ENCODE measurements around the gene AMMECR1L. TPM values are rescaled to one million over a fixed set of nuclear protein-coding genes. Genes with fewer than 3 reads are reported as not detected.

Gene AMMECR1L
- polyA plus RNA-seq, 1 donor from 2014 or later: 19.5 TPM

DNA sequence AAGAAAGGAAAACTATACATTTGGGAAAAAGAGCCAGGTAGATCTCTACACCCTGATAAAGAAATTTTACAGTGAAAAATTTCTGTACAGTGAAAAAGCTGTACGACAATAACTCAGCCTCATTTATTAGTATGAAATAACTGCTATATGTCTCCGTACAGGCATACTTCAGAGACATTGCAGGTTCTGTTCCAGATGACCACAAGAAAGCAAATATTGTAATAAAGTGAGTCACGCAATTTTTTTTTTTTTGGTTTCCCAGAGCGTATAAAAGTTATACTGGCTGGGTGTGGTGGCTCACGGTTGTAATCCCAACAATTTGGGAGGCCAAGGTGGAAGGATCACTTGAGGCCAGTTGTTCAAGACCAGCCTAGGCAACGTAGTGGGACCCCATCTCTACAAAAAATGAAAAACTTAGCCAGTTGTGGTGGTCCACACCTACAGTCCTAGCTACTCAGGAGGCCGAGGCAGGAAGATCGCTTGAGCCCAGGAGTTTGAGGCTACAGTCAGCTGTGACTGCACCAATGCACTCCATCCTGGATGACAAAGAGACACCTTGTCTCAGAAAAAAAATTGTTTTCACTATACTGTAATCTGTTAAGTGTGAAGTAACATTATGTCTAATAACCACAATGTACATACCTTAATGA, 28.2 kb upstream of the AMMECR1L start:
- Histone ChIP-seq H3K4me2 (ENCODE audit: low read length) (no peak overlapping the region), H3K9ac (ENCODE audit: low read length) (no peak overlapping the region), H4K20me1 (ENCODE audit: insufficient read depth) (no peaks in the 10 kb centered on the region)

DNA sequence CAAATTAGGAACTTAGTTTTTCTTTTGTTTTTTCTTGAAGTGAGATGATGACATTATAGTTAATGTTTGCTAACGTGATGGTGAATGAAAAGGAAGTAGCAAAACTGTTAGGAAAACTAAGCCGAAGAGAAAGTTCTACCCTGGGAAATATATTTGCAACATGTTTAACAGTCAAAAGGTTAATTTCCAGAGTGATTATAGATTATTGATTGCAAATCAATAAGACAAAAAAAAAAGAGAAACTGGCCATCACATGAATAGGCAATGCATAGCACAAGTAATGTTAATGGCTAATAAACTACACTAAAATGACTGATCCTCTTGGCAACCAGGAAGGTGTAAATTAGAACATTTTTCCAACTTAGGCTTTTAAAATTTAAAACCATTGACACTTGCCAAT, 26.0 kb upstream of the AMMECR1L start:
- H3K9ac ChIP-seq (ENCODE audit: low read length): no peak overlapping the region
- no peak overlapping the region for H3K4me2 ChIP-seq (ENCODE audit: low read length)
- H4K20me1 ChIP-seq (ENCODE audit: insufficient read depth): no peaks in the 10 kb centered on the region
- H3F3A ChIP-seq (ENCODE audit: insufficient read depth, low read length, poor library complexity, severe bottlenecking): no peaks in the 10 kb centered on the region
- H3K79me2 ChIP-seq (replicated peaks; ENCODE audit: insufficient read depth, low read length): no peaks in the 10 kb centered on the region
- H3K27ac ChIP-seq (ENCODE audit: low read length): no peak overlapping the region
- no peaks in the 10 kb centered on the region for H3K9me2 ChIP-seq (ENCODE audit: insufficient read depth, low read length)
- no peak overlapping the region for H2AFZ ChIP-seq (ENCODE audit: low read depth, low read length)
- no peaks in the 10 kb centered on the region for H3K36me3 ChIP-seq (ENCODE audit: insufficient read depth, low read length)
- H3K9me3 ChIP-seq (ENCODE audit: low read length): no peaks in the 10 kb centered on the region
- H3K27me3 ChIP-seq (ENCODE audit: insufficient read depth, low read depth, low read length): no peaks in the 10 kb centered on the region
- no peak overlapping the region for H3K4me3 ChIP-seq (ENCODE audit: low read length)
- TF ChIP-seq POLR2AphosphoS5 (IDR thresholded peaks at IDR 0.05): no peak
- no peak for TF ChIP-seq EZH2 (IDR thresholded peaks at IDR 0.05; ENCODE audit: borderline replicate concordance, insufficient read depth, low read length, poor library complexity, severe bottlenecking)
- TF ChIP-seq, protein P1, sequence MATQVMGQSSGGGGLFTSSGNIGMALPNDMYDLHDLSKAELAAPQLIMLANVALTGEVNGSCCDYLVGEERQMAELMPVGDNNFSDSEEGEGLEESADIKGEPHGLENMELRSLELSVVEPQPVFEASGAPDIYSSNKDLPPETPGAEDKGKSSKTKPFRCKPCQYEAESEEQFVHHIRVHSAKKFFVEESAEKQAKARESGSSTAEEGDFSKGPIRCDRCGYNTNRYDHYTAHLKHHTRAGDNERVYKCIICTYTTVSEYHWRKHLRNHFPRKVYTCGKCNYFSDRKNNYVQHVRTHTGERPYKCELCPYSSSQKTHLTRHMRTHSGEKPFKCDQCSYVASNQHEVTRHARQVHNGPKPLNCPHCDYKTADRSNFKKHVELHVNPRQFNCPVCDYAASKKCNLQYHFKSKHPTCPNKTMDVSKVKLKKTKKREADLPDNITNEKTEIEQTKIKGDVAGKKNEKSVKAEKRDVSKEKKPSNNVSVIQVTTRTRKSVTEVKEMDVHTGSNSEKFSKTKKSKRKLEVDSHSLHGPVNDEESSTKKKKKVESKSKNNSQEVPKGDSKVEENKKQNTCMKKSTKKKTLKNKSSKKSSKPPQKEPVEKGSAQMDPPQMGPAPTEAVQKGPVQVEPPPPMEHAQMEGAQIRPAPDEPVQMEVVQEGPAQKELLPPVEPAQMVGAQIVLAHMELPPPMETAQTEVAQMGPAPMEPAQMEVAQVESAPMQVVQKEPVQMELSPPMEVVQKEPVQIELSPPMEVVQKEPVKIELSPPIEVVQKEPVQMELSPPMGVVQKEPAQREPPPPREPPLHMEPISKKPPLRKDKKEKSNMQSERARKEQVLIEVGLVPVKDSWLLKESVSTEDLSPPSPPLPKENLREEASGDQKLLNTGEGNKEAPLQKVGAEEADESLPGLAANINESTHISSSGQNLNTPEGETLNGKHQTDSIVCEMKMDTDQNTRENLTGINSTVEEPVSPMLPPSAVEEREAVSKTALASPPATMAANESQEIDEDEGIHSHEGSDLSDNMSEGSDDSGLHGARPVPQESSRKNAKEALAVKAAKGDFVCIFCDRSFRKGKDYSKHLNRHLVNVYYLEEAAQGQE (IDR thresholded peaks at IDR 0.05; ENCODE audit: borderline replicate concordance): no peak
- TF ChIP-seq, protein P2, sequence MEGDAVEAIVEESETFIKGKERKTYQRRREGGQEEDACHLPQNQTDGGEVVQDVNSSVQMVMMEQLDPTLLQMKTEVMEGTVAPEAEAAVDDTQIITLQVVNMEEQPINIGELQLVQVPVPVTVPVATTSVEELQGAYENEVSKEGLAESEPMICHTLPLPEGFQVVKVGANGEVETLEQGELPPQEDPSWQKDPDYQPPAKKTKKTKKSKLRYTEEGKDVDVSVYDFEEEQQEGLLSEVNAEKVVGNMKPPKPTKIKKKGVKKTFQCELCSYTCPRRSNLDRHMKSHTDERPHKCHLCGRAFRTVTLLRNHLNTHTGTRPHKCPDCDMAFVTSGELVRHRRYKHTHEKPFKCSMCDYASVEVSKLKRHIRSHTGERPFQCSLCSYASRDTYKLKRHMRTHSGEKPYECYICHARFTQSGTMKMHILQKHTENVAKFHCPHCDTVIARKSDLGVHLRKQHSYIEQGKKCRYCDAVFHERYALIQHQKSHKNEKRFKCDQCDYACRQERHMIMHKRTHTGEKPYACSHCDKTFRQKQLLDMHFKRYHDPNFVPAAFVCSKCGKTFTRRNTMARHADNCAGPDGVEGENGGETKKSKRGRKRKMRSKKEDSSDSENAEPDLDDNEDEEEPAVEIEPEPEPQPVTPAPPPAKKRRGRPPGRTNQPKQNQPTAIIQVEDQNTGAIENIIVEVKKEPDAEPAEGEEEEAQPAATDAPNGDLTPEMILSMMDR (IDR thresholded peaks at IDR 0.05; ENCODE audit: poor library complexity, severe bottlenecking): no peak
- no peak for TF ChIP-seq TAF1 (IDR thresholded peaks at IDR 0.05; ENCODE audit: low read depth)
- TF ChIP-seq RAD21 (conservative IDR thresholded peaks at IDR 0.05): no peak
- no peak for TF ChIP-seq SMC3 (conservative IDR thresholded peaks at IDR 0.05; ENCODE audit: poor library complexity)
- TF ChIP-seq EP300 (conservative IDR thresholded peaks at IDR 0.05; ENCODE audit: poor library complexity, severe bottlenecking): no peak
- TF ChIP-seq MXI1 (conservative IDR thresholded peaks at IDR 0.05; ENCODE audit: poor library complexity, severe bottlenecking): no peak

More for the DNA sequence above, 28.2 kb upstream of the AMMECR1L start:
- Histone ChIP-seq H3F3A (ENCODE audit: insufficient read depth, low read length, poor library complexity, severe bottlenecking) (no peaks in the 10 kb centered on the region), H3K9me2 (ENCODE audit: insufficient read depth, low read length) (no peaks in the 10 kb centered on the region), H3K9me3 (ENCODE audit: low read length) (no peaks in the 10 kb centered on the region), H3K27me3 (ENCODE audit: insufficient read depth, low read depth, low read length) (no peaks in the 10 kb centered on the region), H3K36me3 (ENCODE audit: insufficient read depth, low read length) (no peaks in the 10 kb centered on the region), H3K79me2 (replicated peaks; ENCODE audit: insufficient read depth, low read length) (no peaks in the 10 kb centered on the region), H3K27ac (ENCODE audit: low read length) (no peak overlapping the region), H2AFZ (ENCODE audit: low read depth, low read length) (no peak overlapping the region), H3K4me3 (ENCODE audit: low read length) (no peak overlapping the region)
- TF ChIP-seq, protein P2 (IDR thresholded peaks at IDR 0.05; ENCODE audit: poor library complexity, severe bottlenecking): no peak
- no peak for TF ChIP-seq EZH2 (IDR thresholded peaks at IDR 0.05; ENCODE audit: borderline replicate concordance, insufficient read depth, low read length, poor library complexity, severe bottlenecking)
- no peak for TF ChIP-seq RAD21 (conservative IDR thresholded peaks at IDR 0.05)
- TF ChIP-seq TAF1 (IDR thresholded peaks at IDR 0.05; ENCODE audit: low read depth): no peak
